DOHH2 (cell line): Measurements from ENCODE around the gene ZDHHC12.

ENCODE experiments used
- H3F3A ChIP-seq: fragments of 200-600 bp; sonication (generic), shearing (Covaris generic); 2 replicates; pipeline ENCODE4 v1.6.0; 2016; ENCODE audit warnings: antibody characterized with exemption, mild to moderate bottlenecking; ENCODE audit not compliant: control insufficient read depth, insufficient read depth
- H3K27ac ChIP-seq: fragments of 200-600 bp; sonication (generic); 2 replicates; pipeline ENCODE4 v1.5.1; 2014; ENCODE audit warnings: low read depth, mild to moderate bottlenecking, low read length, moderate library complexity
- H3K27me3 ChIP-seq: fragments of 200-600 bp; sonication (generic); 2 replicates; pipeline ENCODE4 v1.6.1; 2014; ENCODE audit warnings: mild to moderate bottlenecking, low read length, mixed read lengths; ENCODE audit not compliant: control insufficient read depth
- H3K36me3 ChIP-seq: fragments of 200-600 bp; sonication (generic); 2 replicates; pipeline ENCODE4 v1.6.1; 2014; ENCODE audit warnings: mild to moderate bottlenecking, low read length, moderate library complexity, mixed read lengths; ENCODE audit not compliant: control insufficient read depth
- H3K4me1 ChIP-seq: fragments of 200-600 bp; sonication (generic); 2 replicates; pipeline ENCODE4 v1.6.1; 2014; ENCODE audit warnings: mild to moderate bottlenecking, low read length, mixed read lengths; ENCODE audit not compliant: control insufficient read depth
- H3K4me2 ChIP-seq: fragments of 200-600 bp; sonication (generic); 2 replicates; pipeline ENCODE4 v1.6.0; 2014; ENCODE audit warnings: mild to moderate bottlenecking, low read length, moderate library complexity
- H3K4me3 ChIP-seq: fragments of 200-600 bp; sonication (generic); 2 replicates; pipeline ENCODE4 v1.5.1; 2014; ENCODE audit warnings: mild to moderate bottlenecking, low read length, mixed read lengths
- H3K79me2 ChIP-seq: fragments of 200-600 bp; sonication (generic); 2 replicates; pipeline ENCODE4 v1.6.1; 2014; ENCODE audit warnings: mild to moderate bottlenecking, low read length, mixed read lengths; ENCODE audit not compliant: control insufficient read depth
- H3K9me2 ChIP-seq: fragments of 200-600 bp; sonication (generic); replicated peaks from 2 replicates; pipeline ENCODE4 v1.6.1; 2014; ENCODE audit warnings: mild to moderate bottlenecking, low read length, mixed read lengths; ENCODE audit not compliant: control insufficient read depth
- H3K9me3 ChIP-seq: fragments of 200-600 bp; sonication (generic); 2 replicates; pipeline ENCODE4 v1.6.1; 2014; ENCODE audit warnings: antibody characterized with exemption, low read length, mixed read lengths; ENCODE audit not compliant: control insufficient read depth, insufficient read depth
- H4K20me1 ChIP-seq: fragments of 200-600 bp; sonication (generic); 2 replicates; pipeline ENCODE4 v1.6.0; 2014; ENCODE audit warnings: low read depth, mild to moderate bottlenecking, antibody characterized with exemption, low read length, moderate library complexity; ENCODE audit not compliant: control insufficient read depth, insufficient read depth
- CTCF ChIP-seq: fragments of 200-600 bp; sonication (generic); IDR thresholded peaks from one replicate; pipeline ENCODE4 v1.5.1; 2014; ENCODE audit warnings: antibody characterized with exemption, mild to moderate bottlenecking, low read depth, low read length; ENCODE audit not compliant: poor library complexity, severe bottlenecking
- EZH2phosphoT487 ChIP-seq: fragments of 200-600 bp; sonication (generic); IDR thresholded peaks from 2 replicates; pipeline ENCODE4 v1.6.1; 2017; ENCODE audit warnings: borderline replicate concordance, mild to moderate bottlenecking, antibody characterized with exemption, low read length, moderate library complexity, mixed read lengths

ZDHHC12 gene

GRCh38 chr9:128707446-128707845 lies 16.5 kb downstream of the ZDHHC12 start:
- Histone ChIP-seq H3K4me1 (peaks cover 6% of the 10 kb centered on the region), H3K79me2 (peaks cover 3% of the 10 kb centered on the region; the same call in 1 of the 2 replicates)

GRCh38 chr9:128706671-128707381 lies 17.1 kb downstream of the ZDHHC12 start:
- Histone ChIP-seq H4K20me1 (no peaks in the 10 kb centered on the region), H3K36me3 (no peaks in the 10 kb centered on the region), H3K9me3 (no peaks in the 10 kb centered on the region), H3K79me2 (peaks cover 3% of the 10 kb centered on the region; the same call in 1 of the 2 replicates), H3K27me3 (no peaks in the 10 kb centered on the region), H3K4me2 (no peak overlapping the region), H3K9me2 (no peaks in the 10 kb centered on the region), H3F3A (no peaks in the 10 kb centered on the region), H3K4me3 (no peak overlapping the region), H3K27ac (no peak overlapping the region), H3K4me1 (peaks cover 10% of the 10 kb centered on the region)
- no peak for TF ChIP-seq EZH2phosphoT487
- TF ChIP-seq CTCF, result no peak

More at GRCh38 chr9:128707446-128707845, 16.5 kb downstream of the ZDHHC12 start:
- Histone ChIP-seq H3K4me3 (no peak overlapping the region), H4K20me1 (no peaks in the 10 kb centered on the region), H3K27ac (no peak overlapping the region), H3K27me3 (no peaks in the 10 kb centered on the region), H3F3A (no peaks in the 10 kb centered on the region), H3K9me3 (no peaks in the 10 kb centered on the region), H3K4me2 (no peak overlapping the region), H3K9me2 (no peaks in the 10 kb centered on the region), H3K36me3 (no peaks in the 10 kb centered on the region)
- TF ChIP-seq CTCF (no peak), EZH2phosphoT487 (no peak)

- Histone ChIP-seq H3F3A (no peaks in the 10 kb centered on the region), H3K36me3 (no peaks in the 10 kb centered on the region), H4K20me1 (no peaks in the 10 kb centered on the region), H3K27me3 (no peaks in the 10 kb centered on the region), H3K9me2 (no peaks in the 10 kb centered on the region), H3K27ac (no peak overlapping the region), H3K4me1 (peaks cover 13% of the 10 kb centered on the region), H3K9me3 (no peaks in the 10 kb centered on the region), H3K4me2 (no peak overlapping the region), H3K4me3 (no peak overlapping the region), H3K79me2 (peaks cover 3% of the 10 kb centered on the region; the same call in 1 of the 2 replicates)
- TF ChIP-seq CTCF (no peak), EZH2phosphoT487 (no peak)
Measured at GRCh38 chr9:128706045-128706444, 17.9 kb downstream of the ZDHHC12 start.
